A549 treated with RU486 at 1 μM for 4 hours (cell line): ENCODE data around the gene PALM2AKAP2. TPM values are rescaled to one million over a fixed set of nuclear protein-coding genes. Genes with fewer than 3 reads are reported as not detected.

Experiments used
- total RNA-seq: library from RNA; stranded (reverse); fragments of 200-300 nt; extraction: Qiagen RNA extraction; gene quantifications from 5 replicates; pipeline ENCODE4 v1.2.3, GENCODE V29; 2022; ENCODE audit warnings: low read depth

The PALM2AKAP2 gene
- total RNA-seq, result 0.22 to 0.51 TPM (median 0.46 TPM) in 5 replicates

DNA sequence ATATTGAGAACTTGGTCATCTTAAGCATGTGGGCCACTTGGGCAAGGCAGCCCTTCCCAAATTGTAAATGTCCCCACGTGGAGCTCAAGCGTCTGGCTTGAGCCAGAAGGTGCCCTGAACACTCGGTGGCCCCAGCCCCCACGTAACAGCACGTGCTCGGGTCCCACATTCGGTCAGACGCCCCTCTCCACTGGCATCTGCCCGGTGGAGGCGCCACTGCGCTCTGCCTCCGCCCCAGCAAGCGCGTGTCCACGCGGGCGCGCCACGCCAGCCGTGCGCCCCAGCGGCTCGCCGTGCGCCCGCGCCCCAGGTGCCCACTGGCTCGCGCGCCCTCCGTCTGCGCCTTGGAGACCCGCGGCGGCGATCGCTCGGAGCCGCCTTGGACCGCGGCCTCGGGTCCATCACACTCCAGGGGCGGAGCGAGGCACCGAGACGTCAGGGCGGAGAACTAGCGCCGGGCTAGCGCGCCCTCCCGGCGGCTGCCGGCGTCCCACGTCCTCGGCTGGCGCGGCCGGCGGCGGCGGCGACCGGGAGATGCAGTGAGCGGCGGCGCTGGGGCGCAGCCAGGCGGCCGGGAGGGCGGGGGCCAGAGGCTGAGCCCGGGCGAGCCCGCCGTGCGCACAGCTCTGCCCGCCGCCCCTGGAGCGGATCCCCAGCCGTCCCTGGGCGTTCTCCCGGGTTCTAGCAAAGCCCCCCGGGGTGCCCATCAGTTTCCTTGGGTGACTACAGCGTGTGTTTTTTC lies at the start of gene PALM2AKAP2:
TSS of gene PALM2AKAP2 (plus strand) at position 488 of the 742 bp plus-strand sequence. CDS start 291 bp downstream, outside the sequence.

